Skeletal muscle tissue (tissue), 4 donors: ENCODE results near the gene COX7B2. TPM values are rescaled to one million over a fixed set of nuclear protein-coding genes. Genes with fewer than 3 reads are reported as not detected.

ENCODE experiments used
- H3K27ac ChIP-seq: one replicate; pipeline ENCODE4 v1.7.0; 2013; ENCODE audit warnings: mild to moderate bottlenecking, low read depth, low read length, inconsistent platforms
- H3K27me3 ChIP-seq, 3 donors: one replicate each; pipeline ENCODE4 v1.7.0; 2013; ENCODE audit warnings: low read length in 3 of 3; ENCODE audit not compliant: control insufficient read depth in 3 of 3, insufficient read depth in 3 of 3
- H3K36me3 ChIP-seq, 3 donors: one replicate each; pipeline ENCODE4 v1.7.0; 2013; ENCODE audit warnings: low read length in 3 of 3; ENCODE audit not compliant: control insufficient read depth in 3 of 3, insufficient read depth in 3 of 3
- H3K4me1 ChIP-seq, 3 donors: one replicate each; pipeline ENCODE4 v1.7.0; 2013; ENCODE audit warnings: low read length in 3 of 3, mild to moderate bottlenecking in 3 of 3; ENCODE audit not compliant: control insufficient read depth in 3 of 3, insufficient read depth in 3 of 3
- H3K4me3 ChIP-seq, 3 donors: one replicate each; pipeline ENCODE4 v1.7.0; 2013; ENCODE audit warnings: low read length in 3 of 3
- H3K9ac ChIP-seq, 3 donors: one replicate each; pipeline ENCODE4 v1.7.0; 2013; ENCODE audit warnings: low read length in 3 of 3, mild to moderate bottlenecking in 3 of 3, moderate library complexity in 2 of 3, low read depth in 1 of 3
- H3K9me3 ChIP-seq, 3 donors: one replicate each; pipeline ENCODE4 v1.7.0; 2013; ENCODE audit warnings: low read length in 3 of 3; ENCODE audit not compliant: control insufficient read depth in 3 of 3
- total RNA-seq: library from RNA; depleted of rRNA; stranded (reverse); fragments of >200 nt; gene quantifications from one replicate; pipeline ENCODE4 v1.2.3, GENCODE V29; 2014
- donor health status: Osteomylitis.

COX7B2 gene
- total RNA-seq, 1 donor from 2014 or later, result not detected

DNA sequence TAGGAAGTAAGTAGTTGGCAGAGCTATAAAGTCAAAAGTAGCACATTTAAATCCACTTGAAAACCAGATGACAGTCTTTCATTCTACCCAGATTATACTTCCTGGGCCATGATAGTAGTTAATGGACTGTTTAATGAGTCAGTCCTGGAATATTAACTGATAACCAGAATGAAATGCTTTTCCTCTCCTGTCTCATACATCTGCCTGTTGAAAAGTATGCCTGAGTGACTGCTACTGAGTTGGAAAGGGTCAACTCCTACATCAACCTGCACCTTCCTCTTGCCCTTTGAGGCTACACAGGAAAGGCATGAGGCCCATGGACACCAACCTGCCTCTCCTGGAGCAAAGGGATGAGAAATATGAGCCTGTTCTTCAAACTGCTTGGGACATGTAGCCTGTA lies 36.0 kb upstream of the COX7B2 start:
- no peaks in the 10 kb centered on the region for H3K4me1 ChIP-seq
- no peaks in the 10 kb centered on the region for H3K27me3 ChIP-seq
- no peaks in the 10 kb centered on the region for H3K36me3 ChIP-seq
- H3K9ac ChIP-seq, result no peak overlapping the region
- H3K27ac ChIP-seq, result no peak overlapping the region
- H3K4me3 ChIP-seq, result no peak overlapping the region
- H3K9me3 ChIP-seq, result no peaks in the 10 kb centered on the region

DNA sequence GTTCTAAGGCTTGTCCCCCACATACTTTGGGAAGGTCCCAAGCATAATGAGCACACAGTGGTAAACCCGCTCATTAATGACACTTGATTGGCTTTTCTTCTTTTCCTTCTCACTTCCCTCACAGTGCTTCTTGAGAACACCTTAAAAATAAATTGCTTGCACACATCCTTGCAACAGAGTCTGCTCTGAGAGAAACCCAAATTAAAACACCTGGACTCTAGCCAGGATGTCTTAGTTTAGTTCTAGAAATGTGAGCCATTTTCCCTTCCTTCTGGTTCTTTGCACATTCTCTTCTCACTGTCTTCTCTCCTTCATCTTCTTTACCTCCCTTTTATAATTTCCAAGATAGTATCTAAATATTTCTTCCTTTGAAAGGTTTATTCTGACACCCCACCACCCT lies 35.3 kb upstream of the COX7B2 start:
- Histone ChIP-seq H3K9me3 (no peaks in the 10 kb centered on the region), H3K4me3 (no peak overlapping the region), H3K4me1 (no peaks in the 10 kb centered on the region), H3K36me3 (no peaks in the 10 kb centered on the region), H3K27ac (no peak overlapping the region), H3K27me3 (no peaks in the 10 kb centered on the region), H3K9ac (no peak overlapping the region)

DNA sequence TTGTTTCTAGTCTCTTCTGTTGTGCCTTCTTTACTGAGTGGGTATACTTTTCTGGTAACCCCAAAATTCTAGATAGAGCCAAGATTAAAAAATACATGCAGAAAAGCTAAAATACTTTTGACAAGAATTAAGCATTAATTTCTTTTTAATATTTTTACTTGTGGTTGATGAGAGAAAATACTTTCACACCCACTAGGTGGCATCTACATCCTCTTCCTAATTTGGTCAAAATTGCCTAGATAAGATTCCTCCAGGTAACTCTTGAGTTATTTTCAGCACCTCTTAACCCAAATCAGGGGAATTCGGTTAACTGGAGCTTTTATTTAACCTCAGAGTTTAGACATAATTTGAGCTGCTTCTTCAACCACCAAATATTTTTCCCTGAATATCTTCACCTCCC lies 28.4 kb upstream of the COX7B2 start:
- H3K9ac ChIP-seq, result no peak overlapping the region
- H3K9me3 ChIP-seq, result no peaks in the 10 kb centered on the region
- H3K4me1 ChIP-seq, result no peaks in the 10 kb centered on the region
- H3K36me3 ChIP-seq, result no peaks in the 10 kb centered on the region
- H3K4me3 ChIP-seq, result no peak overlapping the region
- no peaks in the 10 kb centered on the region for H3K27me3 ChIP-seq
- H3K27ac ChIP-seq, result no peak overlapping the region

DNA sequence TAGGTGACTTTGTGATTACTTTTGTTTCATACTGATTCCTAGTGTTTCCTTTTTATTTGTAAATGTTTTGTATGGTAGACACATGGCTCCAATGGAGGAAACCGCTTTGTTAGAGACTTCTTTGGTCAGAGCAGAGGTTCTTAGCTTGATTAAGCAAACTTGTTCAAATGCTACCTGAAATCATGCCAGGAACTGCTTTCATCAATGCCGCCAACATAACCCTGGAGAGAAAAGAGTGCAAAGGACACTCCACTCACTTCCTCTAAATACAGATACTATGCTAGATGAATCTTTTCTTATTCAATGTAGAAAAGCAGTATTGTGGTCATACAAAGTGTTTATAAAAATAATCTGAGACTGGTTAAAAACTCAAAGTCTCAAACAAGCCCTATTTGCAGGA lies 25.7 kb upstream of the COX7B2 start:
- Histone ChIP-seq H3K27ac (no peak overlapping the region), H3K4me1 (no peaks in the 10 kb centered on the region), H3K9ac (no peak overlapping the region), H3K36me3 (no peaks in the 10 kb centered on the region), H3K4me3 (no peak overlapping the region), H3K27me3 (no peaks in the 10 kb centered on the region), H3K9me3 (no peaks in the 10 kb centered on the region)

DNA sequence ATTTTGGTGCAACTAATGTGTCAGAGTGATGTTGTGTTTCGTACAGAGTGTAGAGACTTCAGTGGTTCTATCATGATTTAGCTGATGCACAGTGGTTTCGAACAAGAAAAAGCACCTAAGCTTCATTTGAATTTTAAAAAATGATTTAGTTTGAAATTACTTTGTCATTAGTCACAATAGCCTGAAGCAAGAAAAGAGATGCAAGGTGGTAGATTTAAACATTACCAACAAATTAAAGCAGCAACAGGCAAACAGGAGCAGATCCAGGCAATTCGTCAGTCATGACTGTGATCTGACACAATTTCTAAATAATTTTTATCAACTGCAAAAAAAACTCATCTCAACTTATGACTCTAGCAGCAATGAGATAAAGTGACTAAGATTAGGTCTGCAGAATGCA lies 24.6 kb upstream of the COX7B2 start:
- H3K36me3 ChIP-seq, result no peaks in the 10 kb centered on the region
- no peak overlapping the region for H3K9ac ChIP-seq
- no peak overlapping the region for H3K4me3 ChIP-seq
- H3K4me1 ChIP-seq, result no peaks in the 10 kb centered on the region
- no peaks in the 10 kb centered on the region for H3K9me3 ChIP-seq
- H3K27ac ChIP-seq, result no peak overlapping the region
- H3K27me3 ChIP-seq, result no peaks in the 10 kb centered on the region

DNA sequence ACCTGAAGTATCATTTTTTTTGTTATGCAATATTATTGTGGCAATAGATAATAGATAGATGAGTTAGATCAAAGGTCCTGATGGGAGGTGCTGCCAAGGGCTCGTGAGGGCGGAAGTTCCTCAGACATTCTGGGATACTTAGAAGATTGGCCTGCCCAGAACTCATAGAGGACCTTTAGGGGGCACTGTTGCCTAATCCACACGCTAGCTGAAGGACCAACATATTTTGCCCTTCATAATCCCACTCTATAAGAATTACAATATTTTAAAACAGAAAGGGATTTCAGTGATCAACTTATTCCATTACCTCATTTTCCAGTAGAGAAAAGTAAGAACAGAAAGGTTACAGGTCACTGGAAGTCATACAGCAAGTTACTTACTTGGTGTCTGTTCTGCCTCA lies 22.9 kb upstream of the COX7B2 start:
- no peaks in the 10 kb centered on the region for H3K36me3 ChIP-seq
- no peaks in the 10 kb centered on the region for H3K27me3 ChIP-seq
- no peak overlapping the region for H3K4me3 ChIP-seq
- no peaks in the 10 kb centered on the region for H3K4me1 ChIP-seq
- no peak overlapping the region for H3K9ac ChIP-seq
- H3K9me3 ChIP-seq, result no peaks in the 10 kb centered on the region
- H3K27ac ChIP-seq, result no peak overlapping the region

DNA sequence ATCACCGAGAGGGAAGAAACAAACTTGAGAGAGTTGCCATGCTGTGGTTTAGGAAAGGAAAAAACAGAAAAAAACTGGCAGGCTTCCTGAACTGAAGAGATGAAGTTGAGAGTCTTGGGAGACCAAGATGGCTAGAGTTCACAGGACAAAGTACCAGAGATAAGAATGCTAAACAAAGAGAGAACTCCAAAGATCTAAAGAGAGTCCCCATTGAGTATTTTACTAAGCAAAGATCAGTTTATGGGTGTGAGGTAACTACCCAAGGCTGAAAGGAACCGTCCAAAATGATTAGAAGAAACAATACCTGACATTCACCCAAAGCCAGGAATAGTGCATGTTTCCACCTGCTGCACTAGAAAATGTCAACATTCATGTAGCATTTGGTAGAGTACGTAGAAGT lies 21.8 kb upstream of the COX7B2 start:
- no peak overlapping the region for H3K9ac ChIP-seq
- H3K9me3 ChIP-seq, result no peaks in the 10 kb centered on the region
- no peaks in the 10 kb centered on the region for H3K27me3 ChIP-seq
- no peaks in the 10 kb centered on the region for H3K4me1 ChIP-seq
- H3K36me3 ChIP-seq, result no peaks in the 10 kb centered on the region
- H3K27ac ChIP-seq, result no peak overlapping the region
- no peak overlapping the region for H3K4me3 ChIP-seq

DNA sequence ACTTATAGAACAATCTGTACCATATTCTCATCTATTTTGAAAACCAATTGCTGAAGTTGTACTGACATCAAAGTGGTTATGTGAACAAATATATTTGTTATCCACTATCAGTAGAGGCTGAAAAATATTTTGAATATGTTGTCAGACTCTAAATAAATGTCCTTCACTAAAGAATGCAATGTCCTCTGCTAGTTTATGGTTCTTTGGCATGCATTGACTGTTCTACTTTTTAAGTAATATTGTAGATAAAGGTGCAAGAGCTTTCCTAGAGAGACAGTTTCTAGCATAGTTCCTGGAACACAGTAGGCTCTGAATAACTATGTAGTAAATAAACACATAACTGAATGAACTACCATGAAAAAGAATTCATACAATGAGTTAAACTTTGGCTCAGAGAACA lies 18.2 kb upstream of the COX7B2 start:
- no peak overlapping the region for H3K27ac ChIP-seq
- H3K4me1 ChIP-seq, result no peaks in the 10 kb centered on the region
- H3K4me3 ChIP-seq, result no peak overlapping the region
- H3K9me3 ChIP-seq, result no peaks in the 10 kb centered on the region
- H3K27me3 ChIP-seq, result no peaks in the 10 kb centered on the region
- H3K36me3 ChIP-seq, result no peaks in the 10 kb centered on the region
- H3K9ac ChIP-seq, result no peak overlapping the region

DNA sequence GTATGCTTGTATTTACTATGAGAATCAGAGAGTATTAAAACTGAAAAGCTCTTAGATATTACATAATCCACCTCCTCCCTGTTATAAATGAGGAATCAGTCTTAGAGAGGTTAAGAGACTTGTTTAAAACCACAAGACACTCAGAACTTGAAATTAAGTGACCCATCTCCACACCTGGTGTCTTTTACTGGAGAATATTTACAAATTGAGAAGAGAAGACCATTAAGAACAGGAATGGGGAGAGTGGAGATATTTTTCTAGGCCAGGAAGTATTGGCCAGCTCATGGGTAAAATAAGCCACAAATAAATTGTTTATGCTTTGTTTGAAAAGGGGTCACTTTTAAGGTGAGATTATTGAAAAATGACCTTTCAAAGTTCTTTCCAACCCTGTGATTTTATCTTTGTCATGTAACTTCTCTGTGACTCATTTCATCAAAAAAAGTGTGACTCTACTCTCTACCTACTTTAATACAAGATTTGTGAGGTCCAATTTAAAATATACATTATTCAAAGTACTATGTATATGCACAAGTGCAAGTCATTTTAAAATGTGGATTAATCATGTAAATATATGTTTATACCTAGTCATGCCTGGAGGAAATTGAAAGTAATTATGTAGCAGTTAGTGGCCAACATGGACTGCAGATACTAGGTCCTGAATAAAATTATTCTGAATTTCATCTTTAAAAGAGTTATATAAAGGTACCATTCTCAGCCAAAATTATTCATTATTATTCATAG lies 15.9 kb upstream of the COX7B2 start:
- no peak overlapping the region for H3K9ac ChIP-seq
- no peak overlapping the region for H3K27ac ChIP-seq
- H3K4me3 ChIP-seq, result no peak overlapping the region
- H3K4me1 ChIP-seq, result no peaks in the 10 kb centered on the region
- H3K27me3 ChIP-seq, result no peaks in the 10 kb centered on the region
- no peaks in the 10 kb centered on the region for H3K9me3 ChIP-seq
- H3K36me3 ChIP-seq, result no peaks in the 10 kb centered on the region

DNA sequence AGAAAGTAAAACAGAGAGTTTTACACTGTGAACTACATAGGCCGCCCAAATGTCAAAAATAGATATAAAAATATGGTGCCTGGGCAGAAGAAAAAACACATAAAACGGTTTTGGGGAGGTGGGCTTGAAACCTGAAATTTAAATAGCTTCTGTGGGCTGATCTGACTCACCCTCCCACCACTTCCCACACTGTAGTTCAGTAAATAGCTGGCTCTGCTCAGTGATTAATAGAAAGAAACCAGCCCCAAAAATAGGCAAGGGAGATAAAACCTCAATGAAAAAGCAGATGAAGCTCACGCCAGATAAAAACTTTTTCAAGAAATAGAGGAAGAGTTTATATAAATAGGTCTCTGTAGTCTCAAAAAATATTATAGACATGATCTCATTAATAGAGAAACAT lies 13.2 kb upstream of the COX7B2 start:
- H3K36me3 ChIP-seq, result no peaks in the 10 kb centered on the region
- H3K27me3 ChIP-seq, result no peaks in the 10 kb centered on the region
- H3K9ac ChIP-seq, result no peak overlapping the region
- H3K4me3 ChIP-seq, result no peak overlapping the region
- H3K27ac ChIP-seq, result no peak overlapping the region
- no peaks in the 10 kb centered on the region for H3K4me1 ChIP-seq
- no peaks in the 10 kb centered on the region for H3K9me3 ChIP-seq
